ENCODE data around the gene SYNGAP1. TPM values are rescaled to one million over a fixed set of nuclear protein-coding genes. Genes with fewer than 3 reads are reported as not detected.

SYNGAP1 gene
- total RNA-seq, 1 experiment from 2014 or later, result 18.3 TPM

- H3K27ac Mint-ChIP-seq (ENCODE audit: unreplicated experiment), result peak overlapping the region; percentile 99
- ChIA-PET POLR2A (interaction anchor here (0.5 to 1.2 kb wide), 13 partner anchors 8 to 1351 kb away, joined by 3 to 8 read pairs (median 3); partner anchors contain the start of genes CUTA, WDR46, ZBTB22 and ZBTB9), CTCF (interaction anchor here (0.6 to 1.8 kb wide), 9 partner anchors 16 to 211 kb away, joined by 3 to 16 read pairs (median 4); partner anchors contain the start of genes ITPR3 and ZBTB9)
- H3K4me3 Mint-ChIP-seq (ENCODE audit: unreplicated experiment), result peak overlapping the region; percentile 96
- H3K36me3 ChIP-seq (ENCODE audit: control insufficient read depth, insufficient read depth, low read length), result peaks cover 5% of the 10 kb centered on the region
- TF ChIP-seq, protein P1, sequence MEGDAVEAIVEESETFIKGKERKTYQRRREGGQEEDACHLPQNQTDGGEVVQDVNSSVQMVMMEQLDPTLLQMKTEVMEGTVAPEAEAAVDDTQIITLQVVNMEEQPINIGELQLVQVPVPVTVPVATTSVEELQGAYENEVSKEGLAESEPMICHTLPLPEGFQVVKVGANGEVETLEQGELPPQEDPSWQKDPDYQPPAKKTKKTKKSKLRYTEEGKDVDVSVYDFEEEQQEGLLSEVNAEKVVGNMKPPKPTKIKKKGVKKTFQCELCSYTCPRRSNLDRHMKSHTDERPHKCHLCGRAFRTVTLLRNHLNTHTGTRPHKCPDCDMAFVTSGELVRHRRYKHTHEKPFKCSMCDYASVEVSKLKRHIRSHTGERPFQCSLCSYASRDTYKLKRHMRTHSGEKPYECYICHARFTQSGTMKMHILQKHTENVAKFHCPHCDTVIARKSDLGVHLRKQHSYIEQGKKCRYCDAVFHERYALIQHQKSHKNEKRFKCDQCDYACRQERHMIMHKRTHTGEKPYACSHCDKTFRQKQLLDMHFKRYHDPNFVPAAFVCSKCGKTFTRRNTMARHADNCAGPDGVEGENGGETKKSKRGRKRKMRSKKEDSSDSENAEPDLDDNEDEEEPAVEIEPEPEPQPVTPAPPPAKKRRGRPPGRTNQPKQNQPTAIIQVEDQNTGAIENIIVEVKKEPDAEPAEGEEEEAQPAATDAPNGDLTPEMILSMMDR (IDR thresholded peaks at IDR 0.05; ENCODE audit: insufficient read depth in 1 of 2, low read depth in 1 of 2, low read length in 1 of 2, severe bottlenecking in 1 of 2, unreplicated experiment in 1 of 2), result no peak
- H3K36me3 Mint-ChIP-seq (ENCODE audit: insufficient read depth, unreplicated experiment), result peaks cover 80% of the 10 kb centered on the region
- H3K9me3 ChIP-seq, result no peaks in the 10 kb centered on the region
- H3K27me3 Mint-ChIP-seq (ENCODE audit: insufficient read depth, unreplicated experiment), result no peaks in the 10 kb centered on the region
- intact Hi-C loops (cut with micrococcal nuclease; ENCODE audit: unreplicated experiment), result loop anchor here (1.0 kb wide), 4 partner anchors 8 to 87 kb away; partner anchors contain the start of genes CUTA and KIFC1
- peak; percentile 98 to 99 for DNase-seq
- H3K9me3 Mint-ChIP-seq (ENCODE audit: unreplicated experiment), result no peaks in the 10 kb centered on the region
- H3K4me1 Mint-ChIP-seq (ENCODE audit: low read depth, unreplicated experiment), result peaks cover 13% of the 10 kb centered on the region
- BruUV-seq (replicated peaks), result no TSS peak
- peaks cover 15% of the 10 kb centered on the region for H3K4me1 ChIP-seq
- no peaks in the 10 kb centered on the region for H3K27me3 ChIP-seq (replicated peaks; ENCODE audit: control insufficient read depth, insufficient read depth, low read length)
- H3K4me3 ChIP-seq (ENCODE audit: low read depth, low read length), result peak overlapping the region; percentile 86
Observed at GRCh38 chr6:33410050-33410710, 9.7 kb upstream of the SYNGAP1 start.

DNA sequence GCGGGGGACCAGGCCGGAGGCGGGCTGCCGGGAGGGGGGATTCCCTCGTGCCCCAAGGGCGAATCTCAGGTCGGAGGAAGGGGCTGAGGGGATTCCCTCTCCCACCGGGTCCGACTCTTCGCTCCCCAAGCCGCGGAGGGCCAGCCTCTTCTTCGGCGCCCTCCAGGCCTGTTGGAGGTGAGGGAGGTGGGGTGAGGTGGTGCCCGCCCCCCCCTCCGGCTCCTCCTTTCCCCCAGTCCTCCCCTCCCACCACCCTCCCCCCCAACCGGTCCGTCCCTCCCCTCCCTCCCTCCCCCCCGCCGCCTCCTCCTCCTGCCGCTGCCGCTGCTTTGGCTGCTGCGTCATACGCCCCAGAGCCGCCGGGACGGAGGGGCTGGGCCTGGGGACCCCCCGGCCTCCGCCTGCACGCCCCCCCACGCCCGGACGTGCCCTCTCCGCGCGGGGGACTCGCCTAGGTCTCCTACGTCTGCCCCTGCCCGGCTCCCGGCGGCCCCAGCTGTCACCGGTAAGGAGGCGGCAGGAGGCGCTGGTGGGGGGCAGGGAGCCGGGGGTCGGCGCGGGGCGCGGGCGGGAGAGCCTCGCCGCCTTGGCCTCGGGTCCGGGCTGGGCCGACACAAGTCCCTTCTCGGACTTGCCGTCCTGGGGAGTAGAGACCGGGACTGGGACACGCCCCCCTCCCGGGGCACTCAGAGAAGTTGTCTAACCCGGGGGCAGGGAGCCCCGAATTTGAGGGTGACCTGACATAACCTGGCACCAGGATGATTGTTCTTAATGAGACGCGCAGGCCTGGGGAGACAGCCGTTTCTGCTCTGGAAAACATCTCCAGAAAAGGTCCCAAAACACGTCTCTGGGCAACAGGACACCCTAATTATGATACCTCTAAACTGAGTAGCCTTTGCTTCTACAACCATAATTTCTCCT lies 8.9 kb upstream of the SYNGAP1 start, which contains the start of gene PHF1:
PHF1 (plus strand) TSS at position 304 of the 921 bp plus-strand sequence. CDS start 1,250 bp downstream, outside the sequence.
- no peaks in the 10 kb centered on the region for H3K27me3 Mint-ChIP-seq (ENCODE audit: insufficient read depth, unreplicated experiment)
- no peak for DNase-seq
- peak within 1 kb of the TSS; percentile 96 for H3K4me3 Mint-ChIP-seq (ENCODE audit: unreplicated experiment)
- H3K27me3 ChIP-seq (replicated peaks; ENCODE audit: control insufficient read depth, insufficient read depth, low read length), result no peaks in the 10 kb centered on the region
- CTCF ChIA-PET, result interaction anchor here (0.6 to 1.8 kb wide), 5 partner anchors 15 to 210 kb away, joined by 3 to 16 read pairs (median 6); partner anchors contain the start of gene ITPR3
- peak within 1 kb of the TSS; percentile 86 for H3K4me3 ChIP-seq (ENCODE audit: low read depth, low read length)
- TF ChIP-seq, protein P1 (IDR thresholded peaks at IDR 0.05; ENCODE audit: insufficient read depth in 1 of 2, low read depth in 1 of 2, low read length in 1 of 2, severe bottlenecking in 1 of 2, unreplicated experiment in 1 of 2), result no peak
- peaks cover 13% of the 10 kb centered on the region for H3K4me1 Mint-ChIP-seq (ENCODE audit: low read depth, unreplicated experiment)
- POLR2A ChIA-PET, result interaction anchor here (0.6 to 1.2 kb wide), 6 partner anchors 8 to 440 kb away, joined by 3 to 8 read pairs (median 4); partner anchors contain the start of gene ZBTB22
- H3K4me1 ChIP-seq, result peaks cover 18% of the 10 kb centered on the region
- peaks cover 79% of the 10 kb centered on the region for H3K36me3 Mint-ChIP-seq (ENCODE audit: insufficient read depth, unreplicated experiment)
- BruUV-seq (replicated peaks), result TSS peak; percentile 28
- H3K9me3 Mint-ChIP-seq (ENCODE audit: unreplicated experiment), result no peaks in the 10 kb centered on the region
- no peaks in the 10 kb centered on the region for H3K9me3 ChIP-seq
- peak within 1 kb of the TSS; percentile 99 for H3K27ac Mint-ChIP-seq (ENCODE audit: unreplicated experiment)
- H3K36me3 ChIP-seq (ENCODE audit: control insufficient read depth, insufficient read depth, low read length), result peaks cover 4% of the 10 kb centered on the region
- intact Hi-C loops (cut with micrococcal nuclease; ENCODE audit: unreplicated experiment), result loop anchor here (1.0 kb wide), 4 partner anchors 7 to 88 kb away; partner anchors contain the start of genes CUTA and KIFC1

GRCh38 chr6:33411632-33412005 lies 8.2 kb upstream of the SYNGAP1 start:
- DNase-seq, result no peak
- no TSS peak for BruUV-seq (replicated peaks)
- peaks cover 4% of the 10 kb centered on the region for H3K36me3 ChIP-seq (ENCODE audit: control insufficient read depth, insufficient read depth, low read length)
- H3K9me3 ChIP-seq, result no peaks in the 10 kb centered on the region
- intact Hi-C loops (cut with micrococcal nuclease; ENCODE audit: unreplicated experiment), result no loop called here
- H3K27me3 Mint-ChIP-seq (ENCODE audit: insufficient read depth, unreplicated experiment), result no peaks in the 10 kb centered on the region
- H3K27me3 ChIP-seq (replicated peaks; ENCODE audit: control insufficient read depth, insufficient read depth, low read length), result no peaks in the 10 kb centered on the region
- H3K9me3 Mint-ChIP-seq (ENCODE audit: unreplicated experiment), result no peaks in the 10 kb centered on the region
- TF ChIP-seq, protein P1 (IDR thresholded peaks at IDR 0.05; ENCODE audit: insufficient read depth in 1 of 2, low read depth in 1 of 2, low read length in 1 of 2, severe bottlenecking in 1 of 2, unreplicated experiment in 1 of 2), result no peak
- ChIA-PET CTCF (no interaction called here), POLR2A (no interaction called here)
- peak overlapping the region; percentile 99 for H3K27ac Mint-ChIP-seq (ENCODE audit: unreplicated experiment)
- peaks cover 13% of the 10 kb centered on the region for H3K4me1 Mint-ChIP-seq (ENCODE audit: low read depth, unreplicated experiment)
- H3K4me1 ChIP-seq, result peaks cover 22% of the 10 kb centered on the region
- peak overlapping the region; percentile 96 for H3K4me3 Mint-ChIP-seq (ENCODE audit: unreplicated experiment)
- peaks cover 73% of the 10 kb centered on the region for H3K36me3 Mint-ChIP-seq (ENCODE audit: insufficient read depth, unreplicated experiment)
- peak overlapping the region; percentile 86 for H3K4me3 ChIP-seq (ENCODE audit: low read depth, low read length)
